NT2/D1 (cell line): ENCODE results near the gene CEP85L.

ENCODE experiments used
- SUZ12 ChIP-seq: IDR thresholded peaks from 2 replicates; pipeline ENCODE4 v1.6.1; 2011; ENCODE audit not compliant: insufficient read length, insufficient read depth; ENCODE audit errors: extremely low read depth
- YY1 ChIP-seq: IDR thresholded peaks from 2 replicates; pipeline ENCODE4 v1.6.1; 2011; ENCODE audit not compliant: insufficient read length, insufficient read depth
- ZNF274 ChIP-seq: IDR thresholded peaks from 2 replicates; pipeline ENCODE4 v1.6.1; 2011; ENCODE audit warnings: mild to moderate bottlenecking, low read depth, low read length

GRCh38 chr6:118617417-118617816 is 34.0 kb downstream of the CEP85L start:
- TF ChIP-seq YY1 (no peak), ZNF274 (no peak), SUZ12 (no peak)
